Skeletal muscle tissue (tissue), 4 donors: ENCODE measurements around the gene PROM1. TPM values are rescaled to one million over a fixed set of nuclear protein-coding genes. Genes with fewer than 3 reads are reported as not detected.

Experiments used
- H3K27ac ChIP-seq: one replicate; pipeline ENCODE4 v1.7.0; 2013; ENCODE audit warnings: mild to moderate bottlenecking, low read depth, low read length, inconsistent platforms
- H3K27me3 ChIP-seq, 3 donors: one replicate each; pipeline ENCODE4 v1.7.0; 2013; ENCODE audit warnings: low read length in 3 of 3; ENCODE audit not compliant: control insufficient read depth in 3 of 3, insufficient read depth in 3 of 3
- H3K36me3 ChIP-seq, 3 donors: one replicate each; pipeline ENCODE4 v1.7.0; 2013; ENCODE audit warnings: low read length in 3 of 3; ENCODE audit not compliant: control insufficient read depth in 3 of 3, insufficient read depth in 3 of 3
- H3K4me1 ChIP-seq, 3 donors: one replicate each; pipeline ENCODE4 v1.7.0; 2013; ENCODE audit warnings: low read length in 3 of 3, mild to moderate bottlenecking in 3 of 3; ENCODE audit not compliant: control insufficient read depth in 3 of 3, insufficient read depth in 3 of 3
- H3K4me3 ChIP-seq, 3 donors: one replicate each; pipeline ENCODE4 v1.7.0; 2013; ENCODE audit warnings: low read length in 3 of 3
- H3K9ac ChIP-seq, 3 donors: one replicate each; pipeline ENCODE4 v1.7.0; 2013; ENCODE audit warnings: low read length in 3 of 3, mild to moderate bottlenecking in 3 of 3, moderate library complexity in 2 of 3, low read depth in 1 of 3
- H3K9me3 ChIP-seq, 3 donors: one replicate each; pipeline ENCODE4 v1.7.0; 2013; ENCODE audit warnings: low read length in 3 of 3; ENCODE audit not compliant: control insufficient read depth in 3 of 3
- total RNA-seq: library from RNA; depleted of rRNA; stranded (reverse); fragments of >200 nt; gene quantifications from one replicate; pipeline ENCODE4 v1.2.3, GENCODE V29; 2014
- donor health status: Osteomylitis.

The PROM1 gene
- total RNA-seq, result 40.2 TPM

DNA sequence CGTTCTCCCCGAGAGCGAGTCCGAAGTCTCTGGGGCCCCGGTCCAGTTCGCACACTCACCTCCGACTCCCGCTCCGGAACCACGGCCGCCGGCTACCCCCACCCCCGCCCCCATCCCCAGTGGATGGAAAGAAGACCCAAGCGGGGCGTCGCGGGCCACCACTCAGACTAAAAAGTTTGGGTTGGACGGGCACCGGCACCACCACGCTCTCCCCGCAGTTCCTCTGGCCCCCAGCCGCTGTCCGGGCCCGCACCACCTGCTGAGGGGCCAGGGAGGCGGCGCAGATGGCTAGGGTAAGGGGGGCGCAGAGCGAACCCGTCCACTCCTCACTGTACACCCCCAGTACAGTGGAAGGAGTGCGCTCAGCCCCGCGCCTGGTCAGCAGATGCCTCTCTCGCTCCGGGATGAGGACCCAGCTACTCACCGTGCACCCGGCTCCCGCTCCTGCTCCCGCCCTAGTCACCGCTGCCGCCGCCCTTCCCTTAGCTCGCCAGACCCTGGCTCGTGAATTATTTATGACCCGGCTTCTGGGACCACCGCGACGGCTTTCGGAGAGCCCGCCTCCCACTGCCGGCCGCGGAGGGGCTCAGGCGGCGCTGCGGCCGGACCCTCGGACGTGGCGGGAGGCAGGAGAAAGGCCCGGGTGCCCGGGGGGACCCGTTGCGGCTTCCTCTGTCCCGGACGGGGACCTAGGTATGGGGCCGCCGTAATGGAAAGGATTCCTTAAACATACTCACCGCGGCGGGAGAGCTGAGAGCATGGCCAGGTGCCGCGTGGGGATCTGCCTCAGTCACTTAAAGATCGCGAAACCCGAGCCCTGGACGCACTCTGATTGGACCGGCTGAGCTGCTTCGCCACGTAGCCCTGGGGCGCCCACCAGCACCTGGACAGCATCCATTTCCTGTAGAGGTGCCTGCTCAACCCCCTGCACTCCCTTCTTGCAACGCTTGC lies at the start of gene PROM1:
Gene PROM1 (minus strand): TSS at position 783 of the 951 bp plus-strand sequence. CDS start 8,117 bp downstream, outside the sequence.
- peaks cover 30 to 41% (median 40%) of the 10 kb centered on the region in 3 donors for H3K27me3 ChIP-seq
- peak within 1 kb of the TSS; percentile 62 to 82 (median 71) for H3K4me3 ChIP-seq
- H3K27ac ChIP-seq, result no peak within 1 kb of the TSS
- no peaks in the 10 kb centered on the region for H3K9me3 ChIP-seq
- H3K9ac ChIP-seq, result peak within 1 kb of the TSS; percentile 21 to 70 (median 59)
- peaks cover 11 to 18% (median 17%) of the 10 kb centered on the region in 3 donors for H3K4me1 ChIP-seq
- H3K36me3 ChIP-seq, result no peaks in the 10 kb centered on the region

- H3K9me3 ChIP-seq, result no peaks in the 10 kb centered on the region
- H3K9ac ChIP-seq, result no peak overlapping the region
- no peak overlapping the region for H3K27ac ChIP-seq
- no peaks in the 10 kb centered on the region for H3K36me3 ChIP-seq
- H3K4me3 ChIP-seq, result no peak overlapping the region
- no peaks in the 10 kb centered on the region for H3K27me3 ChIP-seq
- no peaks in the 10 kb centered on the region for H3K4me1 ChIP-seq
Observed at GRCh38 chr4:16133406-16133805, 49.6 kb upstream of the PROM1 start.

GRCh38 chr4:16131293-16131692 lies 47.5 kb upstream of the PROM1 start:
- Histone ChIP-seq H3K36me3 (no peaks in the 10 kb centered on the region), H3K27me3 (no peaks in the 10 kb centered on the region), H3K9me3 (no peaks in the 10 kb centered on the region), H3K27ac (no peak overlapping the region), H3K4me3 (no peak overlapping the region), H3K9ac (no peak overlapping the region), H3K4me1 (no peaks in the 10 kb centered on the region)

DNA sequence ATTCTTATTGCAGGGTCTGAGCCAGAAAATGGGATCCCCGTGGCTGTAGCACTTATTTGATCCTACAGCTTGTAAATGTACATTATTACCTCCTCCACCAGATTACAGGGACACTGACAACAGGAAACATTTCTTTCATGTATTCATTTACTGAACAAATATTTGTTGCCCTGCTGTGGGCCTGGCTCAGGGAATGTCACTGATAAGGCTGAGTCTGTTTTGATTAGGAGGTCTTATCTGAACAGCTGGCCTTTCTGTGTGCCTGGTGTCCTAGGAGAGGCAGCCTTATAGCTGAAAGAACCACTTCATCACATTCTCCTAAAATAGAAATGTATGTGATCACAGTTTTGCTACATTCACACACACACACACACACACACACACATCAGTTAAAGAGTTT lies 45.5 kb upstream of the PROM1 start:
- Histone ChIP-seq H3K9ac (no peak overlapping the region), H3K9me3 (no peaks in the 10 kb centered on the region), H3K4me1 (no peaks in the 10 kb centered on the region), H3K27me3 (no peaks in the 10 kb centered on the region), H3K36me3 (no peaks in the 10 kb centered on the region), H3K4me3 (no peak overlapping the region), H3K27ac (no peak overlapping the region)

DNA sequence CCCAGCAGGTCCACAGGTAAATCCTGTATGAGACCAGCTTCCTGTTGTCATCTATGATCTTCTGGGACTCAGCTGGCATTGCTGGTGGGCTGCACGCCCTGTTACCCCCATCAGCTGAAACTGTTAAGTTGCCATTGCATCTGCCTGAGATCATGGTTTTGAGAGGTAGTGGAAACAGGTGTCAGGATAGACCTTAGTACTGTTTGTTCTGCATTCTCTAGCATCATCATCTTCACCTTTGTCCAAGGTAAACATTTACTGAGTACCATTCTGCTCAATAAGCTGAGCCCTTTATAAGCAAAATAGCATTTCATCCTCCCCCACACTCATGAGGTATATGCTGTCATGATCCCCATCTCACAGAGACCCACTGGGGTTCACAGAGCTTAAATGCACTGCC lies 42.9 kb upstream of the PROM1 start:
- H3K9ac ChIP-seq, result no peak overlapping the region
- no peaks in the 10 kb centered on the region for H3K27me3 ChIP-seq
- no peaks in the 10 kb centered on the region for H3K9me3 ChIP-seq
- no peak overlapping the region for H3K4me3 ChIP-seq
- H3K27ac ChIP-seq, result no peak overlapping the region
- H3K36me3 ChIP-seq, result no peaks in the 10 kb centered on the region
- H3K4me1 ChIP-seq, result peaks cover 11 to 22% (median 13%) of the 10 kb centered on the region in 3 donors

DNA sequence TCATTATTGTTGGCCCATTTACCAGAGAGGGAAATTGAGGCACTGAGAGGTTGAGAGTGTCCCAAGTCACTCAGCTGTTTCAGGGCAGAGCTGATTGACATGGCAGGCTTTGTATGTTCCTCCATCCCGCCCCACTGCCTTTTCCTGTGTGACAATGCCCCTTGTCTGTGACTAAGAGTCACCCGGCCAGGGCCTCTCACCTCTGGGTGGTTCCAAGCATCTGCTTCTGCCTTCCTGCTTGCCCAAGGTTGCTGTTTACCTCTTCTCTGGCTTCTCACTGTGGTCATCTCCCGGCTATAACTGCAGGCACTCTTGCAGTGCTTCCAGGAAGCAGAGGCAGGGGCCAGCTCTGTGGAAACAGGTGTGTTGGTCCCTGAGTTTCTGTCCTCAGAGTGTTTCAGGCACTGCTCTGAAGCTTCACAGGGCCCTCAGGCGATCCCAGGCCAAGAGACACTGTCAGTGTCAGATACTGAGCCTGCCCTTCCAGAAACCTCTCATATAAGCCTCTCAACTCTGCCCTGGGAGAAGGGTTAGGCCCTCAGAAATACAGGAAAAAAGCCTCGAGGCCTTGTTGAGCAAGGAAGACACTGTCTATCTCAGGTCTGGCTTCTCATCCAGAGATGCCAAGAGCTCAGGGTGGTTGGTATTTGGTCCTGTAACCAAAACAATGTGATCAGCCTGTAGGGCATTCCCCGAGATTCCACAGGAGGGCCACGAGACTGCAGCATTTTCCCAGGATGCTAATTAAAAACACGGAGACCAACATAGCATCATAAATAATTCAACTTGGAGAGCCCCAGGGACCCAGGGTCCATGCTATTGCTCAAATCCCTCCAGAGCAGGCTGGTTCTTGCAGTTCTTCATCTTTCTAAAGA lies 42.0 kb upstream of the PROM1 start:
- Histone ChIP-seq H3K27ac (no peak overlapping the region), H3K4me3 (no peak overlapping the region), H3K9ac (no peak overlapping the region), H3K9me3 (no peaks in the 10 kb centered on the region), H3K36me3 (no peaks in the 10 kb centered on the region), H3K27me3 (no peaks in the 10 kb centered on the region), H3K4me1 (peaks cover 13 to 22% (median 13%) of the 10 kb centered on the region in 3 donors)

DNA sequence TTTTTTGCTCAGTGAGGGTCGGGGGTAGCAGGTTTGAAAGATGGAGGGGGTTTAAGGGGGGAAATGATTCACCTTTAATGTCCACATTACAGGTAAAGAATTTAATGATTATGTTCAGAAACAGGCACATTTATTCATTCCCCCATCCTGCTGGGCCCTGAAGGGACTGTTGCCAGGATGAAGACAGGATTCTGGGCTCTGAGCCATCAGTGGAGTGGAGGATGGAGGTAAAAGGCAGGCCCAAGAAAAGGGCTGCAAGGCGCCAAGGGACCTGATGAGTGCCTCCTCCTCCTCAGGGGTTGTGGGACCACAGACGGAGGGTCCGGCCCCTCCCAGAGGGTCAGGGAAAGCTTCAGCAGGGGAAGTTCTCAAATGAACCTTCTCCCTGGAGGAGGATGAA lies 40.4 kb upstream of the PROM1 start:
- no peak overlapping the region for H3K4me3 ChIP-seq
- H3K27ac ChIP-seq, result no peak overlapping the region
- no peaks in the 10 kb centered on the region for H3K36me3 ChIP-seq
- H3K4me1 ChIP-seq, result peaks cover 13 to 22% (median 13%) of the 10 kb centered on the region in 3 donors
- H3K27me3 ChIP-seq, result no peaks in the 10 kb centered on the region
- H3K9ac ChIP-seq, result no peak overlapping the region
- no peaks in the 10 kb centered on the region for H3K9me3 ChIP-seq

- H3K9me3 ChIP-seq, result no peaks in the 10 kb centered on the region
- peak overlapping the region; percentile 10 for H3K27ac ChIP-seq
- H3K4me1 ChIP-seq, result peaks cover 15 to 26% (median 16%) of the 10 kb centered on the region in 3 donors
- no peaks in the 10 kb centered on the region for H3K27me3 ChIP-seq
- no peaks in the 10 kb centered on the region for H3K36me3 ChIP-seq
- no peak overlapping the region for H3K4me3 ChIP-seq
- H3K9ac ChIP-seq, result no peak overlapping the region
Observed at GRCh38 chr4:16123356-16124084, 39.7 kb upstream of the PROM1 start.

GRCh38 chr4:16122784-16123183 lies 39.0 kb upstream of the PROM1 start:
- Histone ChIP-seq H3K27me3 (no peaks in the 10 kb centered on the region), H3K4me3 (no peak overlapping the region), H3K27ac (peak overlapping the region; percentile 10), H3K4me1 (peaks cover 20 to 27% (median 21%) of the 10 kb centered on the region in 3 donors), H3K9me3 (no peaks in the 10 kb centered on the region), H3K36me3 (no peaks in the 10 kb centered on the region), H3K9ac (no peak overlapping the region)
